Right lobe of liver (tissue), 4 donors: ENCODE data around the gene SPATA20.

ENCODE experiments used
- CTCF ChIP-seq, 4 donors: fragments of 200-600 bp in 3 of 4; fragments of 450-650 bp in 1 of 4; IDR thresholded peaks; one replicate each; pipeline versions ENCODE4 v1.5.1 to v1.8.0; 2016 to 2022; ENCODE audit warnings: antibody characterized with exemption in 4 of 4, mild to moderate bottlenecking in 2 of 4
- POLR2A ChIP-seq: fragments of 450-650 bp; IDR thresholded peaks from one replicate; pipeline ENCODE4 v1.6.1; 2017; ENCODE audit warnings: antibody characterized with exemption, mild to moderate bottlenecking
- donor health status: DM: no; HTN: no; CAD: no.
- donor health status: DM: no; HTN: no; CAD: no.
- donor health status: DM: no; HTN: yes; CAD: no.

GRCh38 chr17:50590946-50591737 lies 44.2 kb downstream of the SPATA20 start:
- TF ChIP-seq CTCF (IDR thresholded peaks at IDR 0.05) (no peak), POLR2A (no peak)
